AG10803 (cell line): Measurements from ENCODE around the gene MTUS2.
"Not testable (repeated sequence)": the region's sequence is repeated elsewhere in the genome, so short reads cannot be mapped to it uniquely, and the experiment has no call there.

Experiments used
- DNase-seq: peaks from one replicate; pipeline ENCODE4 v3.0.0; 2010; ENCODE audit warnings: low read depth
- H3K4me3 ChIP-seq: 2 replicates; pipeline ENCODE4 v1.5.1; 2011; ENCODE audit warnings: mild to moderate bottlenecking, low read length, control low read depth
- TF ChIP-seq, protein P1 (sequence below): conservative IDR thresholded peaks from 2 replicates; pipeline ENCODE4 v1.5.1; 2011; ENCODE audit warnings: mild to moderate bottlenecking, low read length, control low read depth, inconsistent platforms

MTUS2 gene

DNA sequence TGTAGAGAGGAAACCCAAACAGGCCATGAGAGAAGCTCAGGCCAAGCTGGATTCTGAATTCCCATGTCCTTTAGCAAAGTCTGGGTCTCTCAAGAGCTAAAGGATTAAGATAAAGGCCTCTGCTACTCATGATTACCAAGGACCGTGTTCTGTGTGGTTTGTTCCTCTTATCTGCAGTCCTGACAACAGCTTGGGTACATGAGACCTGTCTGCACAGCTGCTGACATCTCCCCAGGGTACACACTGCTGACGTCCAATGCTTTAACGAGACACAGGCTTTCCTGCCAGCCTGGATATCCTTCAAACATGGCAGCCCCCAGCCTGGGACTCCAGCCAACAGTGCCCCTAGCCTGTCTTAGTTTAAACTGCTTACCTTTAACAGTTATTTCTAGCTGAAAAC, 564.3 kb downstream of the MTUS2 start:
- TF ChIP-seq, protein P1, sequence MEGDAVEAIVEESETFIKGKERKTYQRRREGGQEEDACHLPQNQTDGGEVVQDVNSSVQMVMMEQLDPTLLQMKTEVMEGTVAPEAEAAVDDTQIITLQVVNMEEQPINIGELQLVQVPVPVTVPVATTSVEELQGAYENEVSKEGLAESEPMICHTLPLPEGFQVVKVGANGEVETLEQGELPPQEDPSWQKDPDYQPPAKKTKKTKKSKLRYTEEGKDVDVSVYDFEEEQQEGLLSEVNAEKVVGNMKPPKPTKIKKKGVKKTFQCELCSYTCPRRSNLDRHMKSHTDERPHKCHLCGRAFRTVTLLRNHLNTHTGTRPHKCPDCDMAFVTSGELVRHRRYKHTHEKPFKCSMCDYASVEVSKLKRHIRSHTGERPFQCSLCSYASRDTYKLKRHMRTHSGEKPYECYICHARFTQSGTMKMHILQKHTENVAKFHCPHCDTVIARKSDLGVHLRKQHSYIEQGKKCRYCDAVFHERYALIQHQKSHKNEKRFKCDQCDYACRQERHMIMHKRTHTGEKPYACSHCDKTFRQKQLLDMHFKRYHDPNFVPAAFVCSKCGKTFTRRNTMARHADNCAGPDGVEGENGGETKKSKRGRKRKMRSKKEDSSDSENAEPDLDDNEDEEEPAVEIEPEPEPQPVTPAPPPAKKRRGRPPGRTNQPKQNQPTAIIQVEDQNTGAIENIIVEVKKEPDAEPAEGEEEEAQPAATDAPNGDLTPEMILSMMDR: no peak
- H3K4me3 ChIP-seq: no peak overlapping the region
- no peak for DNase-seq

DNA sequence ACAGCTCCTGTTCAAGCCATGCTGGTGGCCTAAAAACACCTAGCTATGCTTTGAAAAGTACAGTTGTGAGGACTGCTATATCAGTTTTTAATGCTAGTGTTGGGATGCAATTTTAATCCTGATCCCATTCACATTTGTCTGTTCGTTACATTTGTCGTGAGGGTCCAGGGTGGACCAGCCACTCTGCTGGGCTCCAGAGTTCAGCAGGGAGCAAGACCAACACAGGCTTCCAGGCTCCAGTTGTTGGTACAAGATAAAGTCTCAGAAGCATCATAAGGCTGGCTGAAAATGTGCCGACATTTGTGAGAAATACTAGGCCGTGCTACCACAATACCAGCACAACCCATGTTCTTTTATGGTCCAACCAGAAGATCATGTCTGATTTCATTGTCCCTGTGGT, 564.7 kb downstream of the MTUS2 start:
- TF ChIP-seq, protein P1: no peak
- no peak overlapping the region for H3K4me3 ChIP-seq
- no peak for DNase-seq

DNA sequence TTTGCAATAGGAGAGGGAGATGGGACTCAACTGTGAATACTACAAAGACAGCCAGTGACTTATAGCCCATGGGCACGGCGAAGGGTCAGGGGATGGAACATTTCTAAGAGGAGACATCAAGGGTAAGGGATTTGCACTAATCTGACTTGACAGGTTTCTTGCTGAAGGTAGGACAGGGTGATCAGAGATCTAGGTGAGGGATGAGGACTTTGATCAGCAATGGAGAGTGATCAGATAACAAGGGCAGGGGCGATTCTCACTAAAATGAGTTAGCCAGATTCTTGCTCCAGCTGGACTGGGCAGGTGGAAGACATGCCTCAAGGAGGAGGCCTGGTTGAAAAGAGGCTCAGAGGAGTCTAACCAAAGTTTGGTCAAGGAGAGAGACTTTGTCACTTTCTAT, 566.1 kb downstream of the MTUS2 start:
- H3K4me3 ChIP-seq: no peak overlapping the region
- DNase-seq: no peak
- TF ChIP-seq, protein P1: no peak

DNA sequence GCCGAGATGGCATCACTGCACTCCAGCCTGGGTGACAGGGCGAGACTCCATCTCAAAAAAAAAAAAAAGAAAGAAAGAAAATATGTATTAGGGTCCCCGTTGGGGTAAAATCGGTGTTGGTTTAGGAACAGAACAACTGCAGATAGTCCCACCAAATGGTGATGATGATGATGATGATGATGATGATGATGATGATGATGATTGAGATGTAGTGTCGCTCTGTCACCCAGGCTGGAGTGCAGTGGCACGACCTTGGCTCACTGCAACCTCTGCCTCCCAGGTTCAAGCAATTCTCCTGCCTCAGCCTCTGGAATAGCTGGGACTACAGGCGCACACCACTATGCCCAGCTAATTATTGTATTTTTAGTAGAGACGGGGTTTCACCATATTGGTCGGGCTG, 570.5 kb downstream of the MTUS2 start:
- not testable (repeated sequence) for DNase-seq, H3K4me3 ChIP-seq

DNA sequence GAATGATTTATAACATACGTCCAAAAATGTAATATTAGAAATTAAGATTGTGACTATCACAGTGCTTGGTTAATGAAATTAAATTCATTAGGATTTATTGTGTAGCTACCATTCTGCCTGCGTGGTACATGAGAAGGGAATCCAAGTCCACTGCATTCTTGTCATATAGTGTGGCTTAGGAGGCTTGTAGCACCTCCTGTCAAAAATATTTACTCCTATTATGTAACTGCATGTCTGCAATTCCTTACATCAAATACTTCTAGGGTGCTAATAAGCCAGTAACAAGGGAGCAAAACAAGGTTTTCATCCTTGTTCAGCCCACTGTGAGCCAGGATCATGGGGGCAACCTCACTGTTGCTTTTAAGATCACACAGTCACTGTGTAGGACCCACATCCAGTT, 576.3 kb downstream of the MTUS2 start:
- TF ChIP-seq, protein P1: no peak

DNA sequence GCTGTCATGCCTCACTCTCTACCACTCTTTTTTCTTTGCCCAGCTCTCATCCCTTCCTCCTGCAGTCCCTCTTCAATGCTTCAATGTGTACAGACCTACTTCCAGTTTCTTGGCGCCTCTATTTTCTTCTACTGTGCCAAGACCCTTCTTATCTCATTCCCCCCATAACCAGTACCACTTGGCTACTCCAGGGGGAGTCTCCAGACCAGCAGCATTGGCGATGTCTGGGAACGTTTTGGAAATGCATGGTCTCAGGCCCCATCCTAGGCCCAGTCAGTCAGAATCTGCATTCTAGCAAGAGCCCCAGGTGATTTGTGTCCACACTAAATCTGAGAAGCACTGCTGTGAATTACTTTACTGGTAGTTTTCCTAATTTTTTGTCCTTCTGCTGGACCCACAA, 577.1 kb downstream of the MTUS2 start:
- no peak for DNase-seq
- TF ChIP-seq, protein P1: peak; percentile 14; the same call in 1 of the 2 replicates
- no peak overlapping the region for H3K4me3 ChIP-seq

More for the DNA sequence above, 576.3 kb downstream of the MTUS2 start:
- no peak overlapping the region for H3K4me3 ChIP-seq
- DNase-seq: no peak

DNA sequence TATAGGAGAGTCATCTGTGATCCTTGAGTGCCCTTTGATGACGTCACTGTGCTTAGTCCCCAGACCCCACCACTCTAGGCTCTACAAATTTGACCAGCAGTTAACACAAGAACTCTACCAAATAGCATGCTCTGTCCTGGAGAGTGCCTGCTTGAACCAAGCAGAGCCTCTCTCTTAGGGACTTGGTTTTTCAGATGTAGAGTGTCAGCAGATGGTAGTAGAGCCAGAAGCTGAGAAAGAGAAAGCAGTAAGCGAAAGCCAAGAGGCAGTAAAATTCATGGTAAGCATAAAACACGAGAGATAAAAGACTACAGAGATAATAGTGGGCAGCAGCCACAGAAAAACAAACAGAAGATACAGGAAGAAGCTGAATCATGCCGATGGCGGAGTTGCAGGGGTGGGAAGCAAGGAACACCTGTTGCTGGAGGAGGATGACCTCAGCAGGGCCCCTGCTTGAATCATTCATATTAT, 582.1 kb downstream of the MTUS2 start:
- TF ChIP-seq, protein P1: no peak
- no peak for DNase-seq
- no peak overlapping the region for H3K4me3 ChIP-seq

DNA sequence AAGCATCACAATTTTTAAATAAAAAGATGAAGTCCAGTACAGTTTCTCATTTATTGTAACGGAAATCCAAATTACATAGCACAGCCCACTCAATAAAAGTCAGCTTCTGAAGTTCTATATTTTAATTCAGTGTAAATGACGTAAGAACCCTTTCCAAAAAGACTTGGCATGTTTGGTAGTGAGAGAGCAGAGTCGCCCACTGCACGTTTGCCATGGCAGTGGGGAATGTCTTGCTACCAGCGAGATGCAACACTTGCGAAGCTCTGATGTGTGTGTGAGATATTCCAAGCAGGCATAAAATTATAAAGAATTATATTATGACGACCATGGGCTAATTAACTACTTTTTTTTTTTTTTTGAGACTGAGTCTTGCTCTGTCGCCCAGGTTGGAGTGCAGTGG, 585.3 kb downstream of the MTUS2 start:
- H3K4me3 ChIP-seq: no peak overlapping the region
- TF ChIP-seq, protein P1: no peak
- no peak for DNase-seq
